Progenitor cell of endocrine pancreas (in vitro differentiated cells): ENCODE results near the gene RTP5. TPM values are rescaled to one million over a fixed set of nuclear protein-coding genes. Genes with fewer than 3 reads are reported as not detected.

ENCODE experiments used
- DNase-seq: peaks from one replicate; pipeline ENCODE4 v3.0.0; 2021; ENCODE audit warnings: low spot score; ENCODE audit not compliant: unreplicated experiment
- H3K27ac Mint-ChIP-seq: 2 replicates; pipeline ENCODE4 v1.8.0; 2021; ENCODE audit warnings: mild to moderate bottlenecking, moderate library complexity, mixed read lengths
- H3K27me3 Mint-ChIP-seq: 2 replicates; pipeline ENCODE4 v1.8.0; 2021; ENCODE audit warnings: mixed read lengths
- H3K36me3 Mint-ChIP-seq: 2 replicates; pipeline ENCODE4 v1.8.0; 2022; ENCODE audit warnings: mixed read lengths; ENCODE audit not compliant: insufficient read depth
- H3K4me1 Mint-ChIP-seq: 2 replicates; pipeline ENCODE4 v1.8.0; 2021; ENCODE audit warnings: low read depth, mixed read lengths
- H3K4me3 Mint-ChIP-seq: 2 replicates; pipeline ENCODE4 v1.8.0; 2021; ENCODE audit warnings: low read depth, mild to moderate bottlenecking, moderate library complexity, mixed read lengths
- H3K9me3 Mint-ChIP-seq: 2 replicates; pipeline ENCODE4 v1.8.0; 2021; ENCODE audit warnings: low read depth, mixed read lengths
- total RNA-seq: library from RNA; stranded (reverse); gene quantifications from 2 replicates; pipeline ENCODE4 v1.2.1, GENCODE V29; 2021
- TF ChIP-seq, protein P1 (sequence below): fragments of 200-600 bp; sonication (generic); IDR thresholded peaks from one replicate; pipeline ENCODE4 v1.5.0; 2021; ENCODE audit warnings: antibody characterized with exemption, mild to moderate bottlenecking; ENCODE audit not compliant: unreplicated experiment

The RTP5 gene
- total RNA-seq, 1 donor from 2014 or later, result not detected

DNA sequence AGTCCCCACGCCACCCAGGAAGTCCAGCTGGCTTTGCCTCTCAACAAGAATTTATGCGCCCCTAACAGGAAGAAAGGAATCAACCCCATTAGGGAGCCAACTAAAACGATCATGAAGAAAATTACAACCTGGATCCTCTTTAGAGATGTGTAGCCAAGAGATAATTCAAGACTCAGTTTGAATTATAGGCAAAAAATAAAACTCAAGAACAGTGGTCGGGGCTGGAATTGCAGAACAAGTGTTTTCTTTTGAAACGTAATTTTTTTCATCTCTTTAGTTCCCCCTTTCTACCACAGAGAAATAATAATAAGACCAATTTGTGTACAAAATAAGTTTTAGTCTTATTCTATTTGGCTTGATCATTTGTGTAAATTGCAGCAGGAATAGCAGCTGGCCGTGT is 33.2 kb upstream of the RTP5 start:
- no peaks in the 10 kb centered on the region for H3K36me3 Mint-ChIP-seq
- no peak for DNase-seq
- H3K27ac Mint-ChIP-seq, result no peak overlapping the region
- H3K9me3 Mint-ChIP-seq, result peaks cover 4% of the 10 kb centered on the region
- peaks cover 1% of the 10 kb centered on the region for H3K4me1 Mint-ChIP-seq
- H3K27me3 Mint-ChIP-seq, result peaks cover 25% of the 10 kb centered on the region
- TF ChIP-seq, protein P1, sequence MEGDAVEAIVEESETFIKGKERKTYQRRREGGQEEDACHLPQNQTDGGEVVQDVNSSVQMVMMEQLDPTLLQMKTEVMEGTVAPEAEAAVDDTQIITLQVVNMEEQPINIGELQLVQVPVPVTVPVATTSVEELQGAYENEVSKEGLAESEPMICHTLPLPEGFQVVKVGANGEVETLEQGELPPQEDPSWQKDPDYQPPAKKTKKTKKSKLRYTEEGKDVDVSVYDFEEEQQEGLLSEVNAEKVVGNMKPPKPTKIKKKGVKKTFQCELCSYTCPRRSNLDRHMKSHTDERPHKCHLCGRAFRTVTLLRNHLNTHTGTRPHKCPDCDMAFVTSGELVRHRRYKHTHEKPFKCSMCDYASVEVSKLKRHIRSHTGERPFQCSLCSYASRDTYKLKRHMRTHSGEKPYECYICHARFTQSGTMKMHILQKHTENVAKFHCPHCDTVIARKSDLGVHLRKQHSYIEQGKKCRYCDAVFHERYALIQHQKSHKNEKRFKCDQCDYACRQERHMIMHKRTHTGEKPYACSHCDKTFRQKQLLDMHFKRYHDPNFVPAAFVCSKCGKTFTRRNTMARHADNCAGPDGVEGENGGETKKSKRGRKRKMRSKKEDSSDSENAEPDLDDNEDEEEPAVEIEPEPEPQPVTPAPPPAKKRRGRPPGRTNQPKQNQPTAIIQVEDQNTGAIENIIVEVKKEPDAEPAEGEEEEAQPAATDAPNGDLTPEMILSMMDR, result no peak
- H3K4me3 Mint-ChIP-seq, result no peak overlapping the region

DNA sequence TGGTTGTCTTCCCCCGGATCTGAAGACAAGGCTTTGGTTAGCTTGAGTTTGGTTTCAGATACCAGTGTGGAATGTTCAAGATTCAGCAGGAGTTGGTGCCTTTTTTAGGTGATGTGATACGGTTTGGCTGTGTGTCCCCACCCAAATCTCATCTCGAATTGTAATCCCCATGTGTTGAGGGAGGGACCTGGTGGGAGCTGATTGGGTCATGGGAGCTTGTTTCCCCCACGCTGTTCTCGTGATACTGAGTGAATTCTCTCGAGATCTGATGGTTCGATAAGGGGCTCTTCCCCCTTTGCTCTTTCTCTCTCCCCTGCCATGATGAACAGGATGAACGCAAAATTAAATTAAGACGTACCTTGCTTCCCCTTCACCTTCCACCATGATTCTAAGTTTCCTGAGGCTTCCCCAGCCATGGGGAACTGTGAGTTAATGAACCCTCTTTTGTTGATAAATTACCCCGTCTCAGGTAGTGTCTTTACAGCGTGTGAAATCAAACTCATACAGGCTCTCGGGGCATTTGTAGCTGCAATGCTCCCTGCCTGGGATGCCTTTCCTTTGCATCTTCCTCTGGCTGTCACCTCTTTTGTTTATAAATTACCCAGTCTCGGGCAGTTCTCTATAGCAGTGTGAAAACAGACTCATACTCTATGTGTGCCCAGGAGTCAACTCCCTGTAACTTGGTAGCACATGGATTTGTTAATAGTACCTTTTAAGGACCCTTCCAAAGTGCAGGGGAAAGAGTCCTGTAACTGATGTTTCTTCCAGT is 32.1 kb upstream of the RTP5 start:
- Mint-ChIP-seq H3K4me3 (no peak overlapping the region), H3K9me3 (peaks cover 4% of the 10 kb centered on the region), H3K36me3 (no peaks in the 10 kb centered on the region), H3K27ac (no peak overlapping the region), H3K27me3 (peaks cover 28% of the 10 kb centered on the region), H3K4me1 (peaks cover 1% of the 10 kb centered on the region)
- TF ChIP-seq, protein P1, result no peak
- no peak for DNase-seq

DNA sequence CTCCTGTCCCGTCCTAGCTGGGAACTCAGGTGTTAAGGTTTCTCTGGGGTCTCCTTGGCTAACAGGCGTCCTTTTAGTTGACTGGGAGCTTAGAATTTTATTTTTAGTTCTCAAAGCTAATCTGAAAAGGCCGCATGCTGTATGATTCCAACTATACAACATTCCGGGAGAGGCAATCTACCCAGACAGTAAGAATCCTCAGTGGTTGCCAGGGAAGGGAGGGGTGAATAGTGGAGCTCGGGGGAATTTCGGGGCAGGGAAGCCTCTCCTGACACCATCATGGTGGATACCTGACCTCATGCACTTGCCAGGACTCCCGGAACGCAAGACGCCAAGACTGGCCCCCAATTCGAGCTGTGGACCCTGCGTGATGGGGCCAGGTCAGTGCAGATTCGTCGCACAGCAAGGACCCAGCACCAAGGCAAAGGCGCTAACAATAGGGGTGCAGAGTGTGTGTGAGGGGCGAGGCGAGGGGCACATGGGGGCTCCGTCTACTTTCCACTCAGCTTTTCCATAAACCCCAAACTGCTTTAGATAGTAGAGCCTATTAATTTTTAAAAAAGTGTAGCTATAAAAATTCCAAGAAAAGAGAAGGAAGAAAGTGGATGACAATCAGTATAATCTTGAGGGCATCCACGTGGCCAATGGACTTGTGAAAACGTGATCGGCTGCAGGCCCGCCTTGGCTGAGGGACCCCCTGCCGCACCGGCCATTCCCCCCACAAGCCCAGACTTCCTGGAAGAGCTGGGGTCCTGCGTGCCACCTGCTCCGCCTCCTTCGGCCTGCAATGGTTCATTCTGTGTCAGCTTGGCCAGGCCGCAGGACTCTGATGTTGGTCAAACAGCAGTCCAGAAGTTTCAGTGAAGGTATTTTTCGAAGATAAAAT is 28.1 kb upstream of the RTP5 start:
- TF ChIP-seq, protein P1, result no peak
- Mint-ChIP-seq H3K4me1 (no peaks in the 10 kb centered on the region), H3K4me3 (no peak overlapping the region), H3K27me3 (peaks cover 52% of the 10 kb centered on the region), H3K27ac (no peak overlapping the region), H3K36me3 (no peaks in the 10 kb centered on the region), H3K9me3 (no peaks in the 10 kb centered on the region)
- no peak for DNase-seq

DNA sequence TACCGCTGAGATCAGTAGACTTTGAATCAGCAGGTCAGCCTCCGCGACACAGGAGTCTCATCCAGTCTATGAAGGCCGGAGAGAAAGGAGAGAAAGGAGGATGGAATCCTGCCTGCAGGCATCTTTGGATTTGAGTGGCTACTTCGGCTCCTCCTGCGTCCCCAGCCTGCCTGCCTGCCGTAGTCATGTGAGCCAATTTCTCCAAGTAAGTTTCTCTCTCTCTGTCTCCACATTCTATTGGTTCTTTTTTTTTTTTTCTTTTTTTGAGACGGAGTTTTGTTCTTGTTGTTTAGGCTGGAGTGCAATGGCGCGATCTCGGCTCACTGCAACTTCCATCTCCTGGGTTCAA is 27.5 kb upstream of the RTP5 start:
- Mint-ChIP-seq H3K9me3 (no peaks in the 10 kb centered on the region), H3K4me3 (no peak overlapping the region), H3K27ac (no peak overlapping the region), H3K27me3 (peaks cover 50% of the 10 kb centered on the region), H3K36me3 (no peaks in the 10 kb centered on the region), H3K4me1 (no peaks in the 10 kb centered on the region)
- DNase-seq, result no peak
- TF ChIP-seq, protein P1, result no peak

DNA sequence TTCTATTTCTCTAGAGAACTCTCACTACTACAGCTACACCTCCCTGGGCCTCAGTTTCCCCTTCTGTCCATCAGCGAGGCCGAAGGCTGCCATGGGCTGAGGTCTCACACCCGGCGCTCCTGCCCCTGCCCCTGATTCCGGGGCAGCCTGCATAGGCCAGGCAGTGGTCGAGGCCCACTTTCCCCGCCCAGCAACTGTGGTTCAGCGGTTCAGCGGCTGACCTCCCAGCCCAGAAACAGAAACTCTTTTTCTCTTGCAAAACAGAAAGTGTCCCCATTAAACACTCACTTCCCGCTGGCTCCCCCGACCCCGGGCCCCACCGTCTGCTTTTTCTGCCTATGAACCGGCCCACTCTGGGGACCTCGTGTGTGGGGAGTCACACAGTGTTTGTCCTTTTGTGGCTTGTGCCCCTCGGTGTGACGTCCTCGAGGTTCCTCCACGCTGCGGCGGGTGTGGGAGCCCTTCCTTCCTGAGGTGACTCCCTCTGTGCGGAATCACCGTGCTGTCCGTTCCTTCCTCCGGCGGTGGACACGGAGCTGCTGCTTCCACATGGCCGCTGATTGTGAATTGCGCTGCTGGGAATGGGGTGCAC is 26.8 kb upstream of the RTP5 start:
- H3K4me3 Mint-ChIP-seq, result no peak overlapping the region
- no peaks in the 10 kb centered on the region for H3K4me1 Mint-ChIP-seq
- DNase-seq, result no peak
- H3K9me3 Mint-ChIP-seq, result no peaks in the 10 kb centered on the region
- peaks cover 45% of the 10 kb centered on the region for H3K27me3 Mint-ChIP-seq
- no peak overlapping the region for H3K27ac Mint-ChIP-seq
- TF ChIP-seq, protein P1, result no peak
- H3K36me3 Mint-ChIP-seq, result no peaks in the 10 kb centered on the region
